HCT116 (cell line): ENCODE results near the gene CCDC85B.

Experiments used
- CBX3 ChIP-seq: IDR thresholded peaks from 2 replicates; pipeline ENCODE4 v1.6.1; 2012; ENCODE audit warnings: low read depth
- CTCF ChIP-seq, 3 experiments: fragments of 200-600 bp in 1 of 3; sonication (generic) in 1 of 3; IDR thresholded peaks in 2 of 3; conservative IDR thresholded peaks in 1 of 3; 2 replicates each; pipeline ENCODE4 v1.5.1; 2012 to 2017; ENCODE audit warnings: low read depth in 2 of 3, low read length in 2 of 3, antibody characterized with exemption in 1 of 3, borderline replicate concordance in 1 of 3, control low read depth in 1 of 3, mild to moderate bottlenecking in 1 of 3, mixed read lengths in 1 of 3, mixed run types in 1 of 3, moderate library complexity in 1 of 3; ENCODE audit not compliant: insufficient read depth in 1 of 3
- ELF1 ChIP-seq: IDR thresholded peaks from 2 replicates; pipeline ENCODE4 v1.6.1; 2012; ENCODE audit warnings: low read depth, borderline replicate concordance
- EZH2phosphoT487 ChIP-seq: fragments of 200-600 bp; IDR thresholded peaks from 2 replicates; pipeline ENCODE4 v1.6.1; 2018; ENCODE audit warnings: antibody characterized with exemption, borderline replicate concordance
- FOSL1 ChIP-seq: IDR thresholded peaks from 2 replicates; pipeline ENCODE4 v1.6.1; 2012; ENCODE audit warnings: low read depth
- POLR2A ChIP-seq: IDR thresholded peaks from 2 replicates; pipeline ENCODE4 v1.7.0; 2011; ENCODE audit warnings: borderline replicate concordance; ENCODE audit not compliant: insufficient read depth, insufficient read length; ENCODE audit errors: extremely low read depth
- POLR2AphosphoS5 ChIP-seq: IDR thresholded peaks from 2 replicates; pipeline ENCODE4 v1.6.1; 2011; ENCODE audit warnings: mild to moderate bottlenecking, low read depth, low read length, moderate library complexity
- SIN3A ChIP-seq: IDR thresholded peaks from 2 replicates; pipeline ENCODE4 v1.6.1; 2012; ENCODE audit warnings: low read depth
- SP1 ChIP-seq: IDR thresholded peaks from 2 replicates; pipeline ENCODE4 v1.6.1; 2012; ENCODE audit warnings: low read depth
- YY1 ChIP-seq: IDR thresholded peaks from 2 replicates; pipeline ENCODE4 v1.6.1; 2011; ENCODE audit warnings: low read length, low read depth, moderate library complexity, mild to moderate bottlenecking; ENCODE audit not compliant: insufficient replicate concordance; ENCODE audit errors: extremely low read depth
- ZBTB33 ChIP-seq: IDR thresholded peaks from 2 replicates; pipeline ENCODE4 v1.6.1; 2011; ENCODE audit warnings: mild to moderate bottlenecking, low read length, moderate library complexity; ENCODE audit not compliant: insufficient replicate concordance; ENCODE audit errors: extremely low read depth
- ZNF274 ChIP-seq: fragments of 200-500 bp; sonication (Bioruptor generic); IDR thresholded peaks from 2 replicates; pipeline ENCODE4 v1.6.1; 2014; ENCODE audit warnings: mild to moderate bottlenecking, low read depth, low read length, inconsistent platforms

GRCh38 chr11:65879617-65880016, 10.9 kb upstream of the CCDC85B start, which contains the start of gene CTSW:
- no peak for TF ChIP-seq CTCF (IDR thresholded peaks at IDR 0.05 in 2 of 3, conservative IDR thresholded peaks at IDR 0.05 in 1 of 3; ENCODE audit: borderline replicate concordance in 1 of 3, insufficient read depth in 1 of 3, low read depth in 2 of 3, low read length in 2 of 3)
- no peak for TF ChIP-seq EZH2phosphoT487
- no peak for TF ChIP-seq POLR2A
- TF ChIP-seq SIN3A = no peak
- no peak for TF ChIP-seq YY1
- no peak for TF ChIP-seq POLR2AphosphoS5
- TF ChIP-seq ZNF274 = no peak
- no peak for TF ChIP-seq ZBTB33
- no peak for TF ChIP-seq FOSL1
- no peak for TF ChIP-seq ELF1
- TF ChIP-seq CBX3 = no peak
- no peak for TF ChIP-seq SP1
